DOHH2 (cell line): Measurements from ENCODE around the gene CNIH2.

Source experiments
- H3F3A ChIP-seq: fragments of 200-600 bp; sonication (generic), shearing (Covaris generic); 2 replicates; pipeline ENCODE4 v1.6.0; 2016; ENCODE audit warnings: antibody characterized with exemption, mild to moderate bottlenecking; ENCODE audit not compliant: control insufficient read depth, insufficient read depth
- H3K27ac ChIP-seq: fragments of 200-600 bp; sonication (generic); 2 replicates; pipeline ENCODE4 v1.5.1; 2014; ENCODE audit warnings: low read depth, mild to moderate bottlenecking, low read length, moderate library complexity
- H3K27me3 ChIP-seq: fragments of 200-600 bp; sonication (generic); 2 replicates; pipeline ENCODE4 v1.6.1; 2014; ENCODE audit warnings: mild to moderate bottlenecking, low read length, mixed read lengths; ENCODE audit not compliant: control insufficient read depth
- H3K36me3 ChIP-seq: fragments of 200-600 bp; sonication (generic); 2 replicates; pipeline ENCODE4 v1.6.1; 2014; ENCODE audit warnings: mild to moderate bottlenecking, low read length, moderate library complexity, mixed read lengths; ENCODE audit not compliant: control insufficient read depth
- H3K4me1 ChIP-seq: fragments of 200-600 bp; sonication (generic); 2 replicates; pipeline ENCODE4 v1.6.1; 2014; ENCODE audit warnings: mild to moderate bottlenecking, low read length, mixed read lengths; ENCODE audit not compliant: control insufficient read depth
- H3K4me2 ChIP-seq: fragments of 200-600 bp; sonication (generic); 2 replicates; pipeline ENCODE4 v1.6.0; 2014; ENCODE audit warnings: mild to moderate bottlenecking, low read length, moderate library complexity
- H3K4me3 ChIP-seq: fragments of 200-600 bp; sonication (generic); 2 replicates; pipeline ENCODE4 v1.5.1; 2014; ENCODE audit warnings: mild to moderate bottlenecking, low read length, mixed read lengths
- H3K79me2 ChIP-seq: fragments of 200-600 bp; sonication (generic); 2 replicates; pipeline ENCODE4 v1.6.1; 2014; ENCODE audit warnings: mild to moderate bottlenecking, low read length, mixed read lengths; ENCODE audit not compliant: control insufficient read depth
- H3K9me2 ChIP-seq: fragments of 200-600 bp; sonication (generic); replicated peaks from 2 replicates; pipeline ENCODE4 v1.6.1; 2014; ENCODE audit warnings: mild to moderate bottlenecking, low read length, mixed read lengths; ENCODE audit not compliant: control insufficient read depth
- H3K9me3 ChIP-seq: fragments of 200-600 bp; sonication (generic); 2 replicates; pipeline ENCODE4 v1.6.1; 2014; ENCODE audit warnings: antibody characterized with exemption, low read length, mixed read lengths; ENCODE audit not compliant: control insufficient read depth, insufficient read depth
- H4K20me1 ChIP-seq: fragments of 200-600 bp; sonication (generic); 2 replicates; pipeline ENCODE4 v1.6.0; 2014; ENCODE audit warnings: low read depth, mild to moderate bottlenecking, antibody characterized with exemption, low read length, moderate library complexity; ENCODE audit not compliant: control insufficient read depth, insufficient read depth
- EZH2phosphoT487 ChIP-seq: fragments of 200-600 bp; sonication (generic); IDR thresholded peaks from 2 replicates; pipeline ENCODE4 v1.6.1; 2017; ENCODE audit warnings: borderline replicate concordance, mild to moderate bottlenecking, antibody characterized with exemption, low read length, moderate library complexity, mixed read lengths
- TF ChIP-seq, protein P1 (sequence below): fragments of 200-600 bp; sonication (generic); IDR thresholded peaks from one replicate; pipeline ENCODE4 v1.5.1; 2014; ENCODE audit warnings: antibody characterized with exemption, mild to moderate bottlenecking, low read depth, low read length; ENCODE audit not compliant: poor library complexity, severe bottlenecking

Gene CNIH2

DNA sequence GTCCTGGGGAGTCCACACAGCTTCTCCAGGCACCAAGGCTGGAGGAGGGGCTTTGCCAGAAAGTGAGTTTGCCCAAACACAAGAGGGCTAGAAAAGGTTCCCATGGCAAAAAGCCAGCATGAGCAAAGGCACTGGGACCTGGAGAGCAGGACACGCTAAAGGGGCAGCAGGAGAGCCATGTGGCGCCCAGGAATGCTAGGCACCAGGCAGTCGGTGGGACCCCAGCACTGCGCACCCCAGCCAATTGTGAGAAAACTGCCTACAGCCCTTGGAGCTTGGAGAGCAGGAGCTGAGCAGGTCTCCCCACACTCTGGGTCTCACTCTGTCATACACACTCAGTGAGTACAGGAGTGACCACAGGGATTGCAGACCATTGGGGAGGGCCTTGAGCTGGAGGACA is 14.7 kb upstream of the CNIH2 start:
- Histone ChIP-seq H3K4me2 (no peak overlapping the region), H3K27ac (no peak overlapping the region), H3K27me3 (no peaks in the 10 kb centered on the region), H4K20me1 (no peaks in the 10 kb centered on the region), H3K9me3 (no peaks in the 10 kb centered on the region), H3K4me1 (peaks cover 23% of the 10 kb centered on the region), H3K4me3 (no peak overlapping the region), H3K36me3 (peaks cover 76% of the 10 kb centered on the region), H3F3A (peaks cover 5% of the 10 kb centered on the region), H3K79me2 (peaks cover 20% of the 10 kb centered on the region), H3K9me2 (no peaks in the 10 kb centered on the region)
- TF ChIP-seq, protein P1, sequence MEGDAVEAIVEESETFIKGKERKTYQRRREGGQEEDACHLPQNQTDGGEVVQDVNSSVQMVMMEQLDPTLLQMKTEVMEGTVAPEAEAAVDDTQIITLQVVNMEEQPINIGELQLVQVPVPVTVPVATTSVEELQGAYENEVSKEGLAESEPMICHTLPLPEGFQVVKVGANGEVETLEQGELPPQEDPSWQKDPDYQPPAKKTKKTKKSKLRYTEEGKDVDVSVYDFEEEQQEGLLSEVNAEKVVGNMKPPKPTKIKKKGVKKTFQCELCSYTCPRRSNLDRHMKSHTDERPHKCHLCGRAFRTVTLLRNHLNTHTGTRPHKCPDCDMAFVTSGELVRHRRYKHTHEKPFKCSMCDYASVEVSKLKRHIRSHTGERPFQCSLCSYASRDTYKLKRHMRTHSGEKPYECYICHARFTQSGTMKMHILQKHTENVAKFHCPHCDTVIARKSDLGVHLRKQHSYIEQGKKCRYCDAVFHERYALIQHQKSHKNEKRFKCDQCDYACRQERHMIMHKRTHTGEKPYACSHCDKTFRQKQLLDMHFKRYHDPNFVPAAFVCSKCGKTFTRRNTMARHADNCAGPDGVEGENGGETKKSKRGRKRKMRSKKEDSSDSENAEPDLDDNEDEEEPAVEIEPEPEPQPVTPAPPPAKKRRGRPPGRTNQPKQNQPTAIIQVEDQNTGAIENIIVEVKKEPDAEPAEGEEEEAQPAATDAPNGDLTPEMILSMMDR, result no peak
- TF ChIP-seq EZH2phosphoT487, result no peak

DNA sequence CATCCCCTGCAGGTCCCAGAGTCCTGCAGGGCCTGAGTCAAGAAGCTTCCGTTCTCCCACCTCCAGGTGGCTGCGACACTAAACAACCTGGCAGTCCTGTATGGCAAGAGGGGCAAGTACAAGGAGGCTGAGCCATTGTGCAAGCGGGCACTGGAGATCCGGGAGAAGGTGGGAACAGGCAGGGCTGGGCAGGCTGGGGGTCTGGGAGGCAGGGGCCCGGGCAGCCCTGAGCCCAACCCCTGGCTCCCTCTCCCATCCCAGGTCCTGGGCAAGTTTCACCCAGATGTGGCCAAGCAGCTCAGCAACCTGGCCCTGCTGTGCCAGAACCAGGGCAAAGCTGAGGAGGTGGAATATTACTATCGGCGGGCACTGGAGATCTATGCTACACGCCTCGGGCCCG is 14.2 kb upstream of the CNIH2 start:
- peaks cover 75% of the 10 kb centered on the region for H3K36me3 ChIP-seq
- H3K79me2 ChIP-seq, result peaks cover 16% of the 10 kb centered on the region
- TF ChIP-seq EZH2phosphoT487, result no peak
- TF ChIP-seq, protein P1, result no peak
- no peaks in the 10 kb centered on the region for H3K27me3 ChIP-seq
- peaks cover 19% of the 10 kb centered on the region for H3K4me1 ChIP-seq
- no peaks in the 10 kb centered on the region for H3K9me2 ChIP-seq
- no peak overlapping the region for H3K27ac ChIP-seq
- H4K20me1 ChIP-seq, result no peaks in the 10 kb centered on the region
- H3K4me2 ChIP-seq, result no peak overlapping the region
- H3F3A ChIP-seq, result peaks cover 5% of the 10 kb centered on the region
- H3K9me3 ChIP-seq, result no peaks in the 10 kb centered on the region
- no peak overlapping the region for H3K4me3 ChIP-seq

DNA sequence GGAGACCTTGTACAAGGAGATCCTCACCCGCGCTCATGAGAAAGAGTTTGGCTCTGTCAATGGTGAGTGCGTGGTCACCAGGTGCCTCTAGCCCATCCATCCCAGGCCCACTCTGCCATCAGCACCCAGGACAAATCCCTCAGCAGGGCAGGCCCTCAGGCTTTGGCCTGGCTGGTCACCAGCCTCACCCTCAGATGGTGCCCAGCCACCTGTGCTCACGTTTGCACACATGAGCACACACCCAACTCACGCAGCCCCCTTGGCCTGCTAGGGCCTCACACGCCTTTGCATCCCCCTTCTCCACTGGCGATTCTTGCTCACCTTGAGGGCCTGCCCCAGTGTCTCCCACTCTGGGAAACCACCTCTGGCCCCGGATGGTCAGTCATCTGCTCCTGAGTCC is 13.6 kb upstream of the CNIH2 start:
- Histone ChIP-seq H3F3A (peaks cover 5% of the 10 kb centered on the region), H3K79me2 (peaks cover 16% of the 10 kb centered on the region), H3K27ac (no peak overlapping the region), H3K27me3 (no peaks in the 10 kb centered on the region), H4K20me1 (no peaks in the 10 kb centered on the region), H3K36me3 (peaks cover 72% of the 10 kb centered on the region), H3K9me2 (no peaks in the 10 kb centered on the region), H3K4me2 (no peak overlapping the region), H3K4me3 (no peak overlapping the region), H3K9me3 (no peaks in the 10 kb centered on the region), H3K4me1 (peaks cover 15% of the 10 kb centered on the region)
- no peak for TF ChIP-seq EZH2phosphoT487
- TF ChIP-seq, protein P1, result no peak

DNA sequence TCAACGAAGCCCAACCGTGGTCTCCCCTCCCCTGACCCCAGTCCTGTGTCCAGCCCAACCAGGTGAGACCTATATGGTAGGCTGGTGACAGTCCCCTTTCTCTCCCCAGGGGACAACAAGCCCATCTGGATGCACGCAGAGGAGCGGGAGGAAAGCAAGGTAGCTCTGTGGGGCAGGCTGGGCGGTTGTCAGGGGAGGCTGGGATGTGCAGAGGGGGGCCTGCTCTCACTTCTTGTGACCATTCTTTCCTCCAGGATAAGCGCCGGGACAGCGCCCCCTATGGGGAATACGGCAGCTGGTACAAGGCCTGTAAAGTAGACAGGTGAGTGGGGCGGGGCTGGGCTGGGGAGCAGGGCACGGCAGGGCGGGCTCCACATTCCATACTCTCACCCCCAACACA is 13.1 kb upstream of the CNIH2 start:
- H3K36me3 ChIP-seq, result peaks cover 69% of the 10 kb centered on the region
- no peaks in the 10 kb centered on the region for H4K20me1 ChIP-seq
- H3K9me2 ChIP-seq, result no peaks in the 10 kb centered on the region
- peaks cover 16% of the 10 kb centered on the region for H3K79me2 ChIP-seq
- no peak overlapping the region for H3K27ac ChIP-seq
- no peaks in the 10 kb centered on the region for H3K27me3 ChIP-seq
- H3K4me2 ChIP-seq, result no peak overlapping the region
- TF ChIP-seq, protein P1, result peak; percentile 76
- TF ChIP-seq EZH2phosphoT487, result no peak
- H3F3A ChIP-seq, result peaks cover 5% of the 10 kb centered on the region
- H3K4me3 ChIP-seq, result no peak overlapping the region
- H3K4me1 ChIP-seq, result peaks cover 18% of the 10 kb centered on the region
- H3K9me3 ChIP-seq, result no peaks in the 10 kb centered on the region
